ENCODE data around the gene PRKG1.
"Not testable (repeated sequence)": the region's sequence is repeated elsewhere in the genome, so short reads cannot be mapped to it uniquely, and the experiment has no call there.

PRKG1 gene

GRCh38 chr10:51758366-51758765 is 684.1 kb downstream of the PRKG1 start:
- H3K27me3 ChIP-seq (replicated peaks; ENCODE audit: control insufficient read depth, insufficient read depth, low read length): no peaks in the 10 kb centered on the region
- no peaks in the 10 kb centered on the region for H3K36me3 ChIP-seq (ENCODE audit: control insufficient read depth, insufficient read depth, low read length, severe bottlenecking)
- DNase-seq (ENCODE audit: low read depth): no peak

DNA sequence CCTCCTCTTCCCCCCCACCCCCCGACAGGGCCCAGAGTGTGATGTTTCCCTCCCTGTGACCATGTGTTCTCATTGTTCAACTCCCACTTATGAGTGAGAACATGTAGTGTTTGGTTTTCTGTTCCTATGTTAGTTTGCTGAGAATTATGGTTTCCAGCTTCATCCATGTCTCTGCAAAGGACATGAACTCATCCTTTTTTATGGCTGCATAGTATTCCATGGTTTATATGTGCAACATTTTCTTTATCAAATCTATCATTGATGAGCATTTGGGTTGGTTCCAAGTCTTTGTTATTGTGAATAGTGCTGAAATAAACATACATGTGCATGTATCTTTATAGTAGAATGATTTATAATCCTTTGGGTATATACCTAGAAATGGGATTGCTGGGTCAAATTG is 684.6 kb downstream of the PRKG1 start:
- H3K9ac ChIP-seq (ENCODE audit: low read length); H3K4me3 ChIP-seq (ENCODE audit: low read length); H3K36me3 ChIP-seq (ENCODE audit: control insufficient read depth, insufficient read depth, low read length, severe bottlenecking); H3K4me1 ChIP-seq (ENCODE audit: control insufficient read depth, insufficient read depth, low read length); H3K9me3 ChIP-seq (ENCODE audit: control insufficient read depth, low read length); H3K27me3 ChIP-seq (replicated peaks; ENCODE audit: control insufficient read depth, insufficient read depth, low read length); DNase-seq (ENCODE audit: low read depth): not testable (repeated sequence)

More at GRCh38 chr10:51758366-51758765, 684.1 kb downstream of the PRKG1 start:
- Histone ChIP-seq H3K4me3 (ENCODE audit: low read length) (no peak overlapping the region), H3K4me1 (ENCODE audit: control insufficient read depth, insufficient read depth, low read length) (no peaks in the 10 kb centered on the region), H3K9me3 (ENCODE audit: control insufficient read depth, low read length) (no peaks in the 10 kb centered on the region), H3K9ac (ENCODE audit: low read length) (no peak overlapping the region)

DNA sequence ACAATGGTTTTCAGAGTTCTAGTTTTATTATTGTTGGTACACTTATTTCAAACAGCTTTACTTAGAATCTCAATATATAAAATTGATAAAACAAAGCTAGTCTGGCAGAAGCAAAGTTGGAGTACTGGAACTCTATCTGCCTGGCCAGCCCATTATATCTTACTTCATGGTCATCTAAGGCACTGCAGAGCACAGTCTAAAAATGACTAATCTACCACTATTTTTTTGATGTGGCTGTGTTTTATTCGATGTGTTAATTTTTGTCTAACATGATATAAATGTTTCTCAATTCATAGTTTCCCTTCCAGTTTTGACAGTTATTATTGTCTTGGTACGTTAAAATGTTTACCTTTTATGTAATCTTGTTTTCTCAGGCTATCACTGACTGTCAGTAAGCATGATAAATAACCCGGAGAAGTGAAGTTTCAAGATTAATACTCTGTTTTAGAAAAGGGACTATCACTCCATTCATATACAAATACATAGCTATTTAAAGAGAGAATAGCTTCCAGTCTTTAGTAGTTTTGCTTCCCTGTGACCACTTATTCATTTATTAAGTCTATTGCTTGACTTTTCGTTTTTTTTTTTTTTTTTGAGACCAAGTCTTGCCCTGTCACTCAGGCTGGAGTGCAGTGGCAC is 685.7 kb downstream of the PRKG1 start:
- H3K4me1 ChIP-seq (ENCODE audit: control insufficient read depth, insufficient read depth, low read length): no peaks in the 10 kb centered on the region
- no peaks in the 10 kb centered on the region for H3K27me3 ChIP-seq (replicated peaks; ENCODE audit: control insufficient read depth, insufficient read depth, low read length)
- DNase-seq (ENCODE audit: low read depth): no peak

GRCh38 chr10:51760864-51761640 is 686.8 kb downstream of the PRKG1 start:
- peaks cover under 1% of the 10 kb centered on the region for H3K9me3 ChIP-seq (ENCODE audit: control insufficient read depth, low read length)
- H3K4me1 ChIP-seq (ENCODE audit: control insufficient read depth, insufficient read depth, low read length): no peaks in the 10 kb centered on the region
- no peaks in the 10 kb centered on the region for H3K27me3 ChIP-seq (replicated peaks; ENCODE audit: control insufficient read depth, insufficient read depth, low read length)
- no peak for DNase-seq (ENCODE audit: low read depth)
- H3K9ac ChIP-seq (ENCODE audit: low read length): no peak overlapping the region
- H3K4me3 ChIP-seq (ENCODE audit: low read length): no peak overlapping the region
- H3K36me3 ChIP-seq (ENCODE audit: control insufficient read depth, insufficient read depth, low read length, severe bottlenecking): no peaks in the 10 kb centered on the region

More for the DNA sequence above, 685.7 kb downstream of the PRKG1 start:
- Histone ChIP-seq H3K9ac (ENCODE audit: low read length) (no peak overlapping the region), H3K36me3 (ENCODE audit: control insufficient read depth, insufficient read depth, low read length, severe bottlenecking) (no peaks in the 10 kb centered on the region), H3K9me3 (ENCODE audit: control insufficient read depth, low read length) (no peaks in the 10 kb centered on the region), H3K4me3 (ENCODE audit: low read length) (no peak overlapping the region)

- Histone ChIP-seq H3K9me3 (ENCODE audit: control insufficient read depth, low read length) (peaks cover 3% of the 10 kb centered on the region), H3K27me3 (replicated peaks; ENCODE audit: control insufficient read depth, insufficient read depth, low read length) (no peaks in the 10 kb centered on the region), H3K4me1 (ENCODE audit: control insufficient read depth, insufficient read depth, low read length) (no peaks in the 10 kb centered on the region), H3K36me3 (ENCODE audit: control insufficient read depth, insufficient read depth, low read length, severe bottlenecking) (no peaks in the 10 kb centered on the region), H3K4me3 (ENCODE audit: low read length) (no peak overlapping the region), H3K9ac (ENCODE audit: low read length) (no peak overlapping the region)
- DNase-seq (ENCODE audit: low read depth): no peak
These were observed 689.5 kb downstream of the PRKG1 start for GRCh38 chr10:51763746-51764145.

GRCh38 chr10:51765284-51765971 is 691.1 kb downstream of the PRKG1 start:
- no peaks in the 10 kb centered on the region for H3K27me3 ChIP-seq (replicated peaks; ENCODE audit: control insufficient read depth, insufficient read depth, low read length)
- H3K4me1 ChIP-seq (ENCODE audit: control insufficient read depth, insufficient read depth, low read length): peaks cover 6% of the 10 kb centered on the region
- DNase-seq (ENCODE audit: low read depth): no peak
- H3K36me3 ChIP-seq (ENCODE audit: control insufficient read depth, insufficient read depth, low read length, severe bottlenecking): no peaks in the 10 kb centered on the region
- H3K9me3 ChIP-seq (ENCODE audit: control insufficient read depth, low read length): peaks cover 3% of the 10 kb centered on the region
- no peak overlapping the region for H3K9ac ChIP-seq (ENCODE audit: low read length)
- H3K4me3 ChIP-seq (ENCODE audit: low read length): no peak overlapping the region

DNA sequence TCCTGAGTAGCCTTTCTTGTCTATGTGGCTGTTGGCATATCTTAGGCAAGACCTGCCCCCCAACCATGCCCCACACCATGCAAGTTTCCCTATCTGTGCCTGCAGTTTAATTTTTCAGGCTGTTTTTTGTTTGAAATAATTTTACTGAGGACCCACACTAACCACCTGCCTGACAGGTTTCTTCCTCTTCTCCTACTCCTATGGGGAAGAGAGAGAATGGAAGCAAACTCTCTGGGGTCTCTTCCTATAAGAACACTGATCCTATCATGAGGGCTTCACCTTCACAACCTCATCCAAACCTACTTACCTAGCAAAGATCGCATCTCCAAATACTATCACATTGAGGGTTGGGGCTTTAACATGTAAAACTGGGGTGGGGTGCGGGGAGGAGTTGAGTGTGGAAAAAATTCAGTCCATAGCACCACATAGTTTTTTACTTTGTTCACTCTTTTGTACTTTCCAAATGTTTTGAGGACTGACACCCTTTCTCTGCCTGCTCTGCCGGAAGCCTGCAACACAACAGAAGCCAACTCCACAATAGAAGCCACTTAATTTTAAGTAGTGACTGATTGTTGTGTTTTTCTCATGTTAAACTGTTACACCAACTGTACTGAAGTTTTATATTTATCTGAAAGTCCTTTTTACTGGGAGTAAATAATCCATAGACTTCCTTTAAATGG is 692.3 kb downstream of the PRKG1 start:
- no peak for DNase-seq (ENCODE audit: low read depth)
- H3K36me3 ChIP-seq (ENCODE audit: control insufficient read depth, insufficient read depth, low read length, severe bottlenecking): no peaks in the 10 kb centered on the region
- H3K4me1 ChIP-seq (ENCODE audit: control insufficient read depth, insufficient read depth, low read length): peaks cover 16% of the 10 kb centered on the region
- H3K27me3 ChIP-seq (replicated peaks; ENCODE audit: control insufficient read depth, insufficient read depth, low read length): no peaks in the 10 kb centered on the region
- H3K9me3 ChIP-seq (ENCODE audit: control insufficient read depth, low read length): peaks cover 3% of the 10 kb centered on the region
- no peak overlapping the region for H3K9ac ChIP-seq (ENCODE audit: low read length)
- H3K4me3 ChIP-seq (ENCODE audit: low read length): no peak overlapping the region

GRCh38 chr10:51767103-51767763 is 692.9 kb downstream of the PRKG1 start:
- Histone ChIP-seq H3K4me3 (ENCODE audit: low read length) (no peak overlapping the region), H3K36me3 (ENCODE audit: control insufficient read depth, insufficient read depth, low read length, severe bottlenecking) (no peaks in the 10 kb centered on the region), H3K4me1 (ENCODE audit: control insufficient read depth, insufficient read depth, low read length) (peaks cover 16% of the 10 kb centered on the region), H3K9me3 (ENCODE audit: control insufficient read depth, low read length) (peaks cover 3% of the 10 kb centered on the region), H3K27me3 (replicated peaks; ENCODE audit: control insufficient read depth, insufficient read depth, low read length) (no peaks in the 10 kb centered on the region), H3K9ac (ENCODE audit: low read length) (no peak overlapping the region)
- no peak for DNase-seq (ENCODE audit: low read depth)

GRCh38 chr10:51768886-51769465 is 694.7 kb downstream of the PRKG1 start:
- no peaks in the 10 kb centered on the region for H3K36me3 ChIP-seq (ENCODE audit: control insufficient read depth, insufficient read depth, low read length, severe bottlenecking)
- H3K9me3 ChIP-seq (ENCODE audit: control insufficient read depth, low read length): peaks cover 3% of the 10 kb centered on the region
- H3K4me1 ChIP-seq (ENCODE audit: control insufficient read depth, insufficient read depth, low read length): peaks cover 24% of the 10 kb centered on the region
- H3K27me3 ChIP-seq (replicated peaks; ENCODE audit: control insufficient read depth, insufficient read depth, low read length): no peaks in the 10 kb centered on the region
- no peak overlapping the region for H3K4me3 ChIP-seq (ENCODE audit: low read length)
- no peak overlapping the region for H3K9ac ChIP-seq (ENCODE audit: low read length)
- no peak for DNase-seq (ENCODE audit: low read depth)

GRCh38 chr10:51770709-51771108 is 696.4 kb downstream of the PRKG1 start:
- peaks cover 24% of the 10 kb centered on the region for H3K4me1 ChIP-seq (ENCODE audit: control insufficient read depth, insufficient read depth, low read length)
- peak; percentile 71 for DNase-seq (ENCODE audit: low read depth)

More at GRCh38 chr10:51770709-51771108, 696.4 kb downstream of the PRKG1 start:
- Histone ChIP-seq H3K36me3 (ENCODE audit: control insufficient read depth, insufficient read depth, low read length, severe bottlenecking) (no peaks in the 10 kb centered on the region), H3K9me3 (ENCODE audit: control insufficient read depth, low read length) (peaks cover 3% of the 10 kb centered on the region), H3K9ac (ENCODE audit: low read length) (no peak overlapping the region), H3K4me3 (ENCODE audit: low read length) (no peak overlapping the region), H3K27me3 (replicated peaks; ENCODE audit: control insufficient read depth, insufficient read depth, low read length) (no peaks in the 10 kb centered on the region)

Measured in adipocyte (in vitro differentiated cells).